Dendritic cell treated with granulocyte-macrophage colony-stimulating factor and Interleukin-4, amounts not matched to agents 40 ng/mL and 50 ng/mL, for 4 days (primary cell): ENCODE measurements around the gene THAP10.

ENCODE experiments used
- H3K27ac Mint-ChIP-seq: one replicate; pipeline ENCODE4 v1.8.0; 2022; ENCODE audit warnings: mild to moderate bottlenecking, mixed read lengths
- H3K27me3 Mint-ChIP-seq: one replicate; pipeline ENCODE4 v1.8.0; 2022; ENCODE audit warnings: mild to moderate bottlenecking, mixed read lengths
- H3K36me3 Mint-ChIP-seq: one replicate; pipeline ENCODE4 v1.8.0; 2022; ENCODE audit warnings: low read depth, mixed read lengths
- H3K4me1 Mint-ChIP-seq: one replicate; pipeline ENCODE4 v1.8.0; 2022; ENCODE audit warnings: low read depth, mixed read lengths
- H3K4me3 Mint-ChIP-seq: one replicate; pipeline ENCODE4 v1.8.0; 2022; ENCODE audit warnings: mild to moderate bottlenecking, moderate library complexity, mixed read lengths
- H3K9me3 Mint-ChIP-seq: one replicate; pipeline ENCODE4 v1.8.0; 2022; ENCODE audit warnings: mixed read lengths
- intact Hi-C: fragments of 100-400 bp; cut with micrococcal nuclease; formaldehyde crosslinking; loops from one replicate; pipeline ENCODE4 v1.15.0; 2022

THAP10 gene

GRCh38 chr15:70853973-70854665, 38.1 kb downstream of the THAP10 start, which contains the start of gene LARP6:
LARP6 (minus strand) TSS chr15:70854157; CDS start chr15:70854088, 69 bp downstream.
- H3K4me1 Mint-ChIP-seq, result peaks cover 4% of the 10 kb centered on the region
- intact Hi-C loops, result no loop called here

GRCh38 chr15:70853318-70853972, 38.8 kb downstream of the THAP10 start:
- H3K4me1 Mint-ChIP-seq, result peaks cover 4% of the 10 kb centered on the region
- H3K4me3 Mint-ChIP-seq, result peak overlapping the region; percentile 23
- intact Hi-C loops, result no loop called here
- H3K27ac Mint-ChIP-seq, result no peak overlapping the region
- H3K9me3 Mint-ChIP-seq, result no peaks in the 10 kb centered on the region
- peaks cover 76% of the 10 kb centered on the region for H3K27me3 Mint-ChIP-seq
- H3K36me3 Mint-ChIP-seq, result no peaks in the 10 kb centered on the region

More at GRCh38 chr15:70853973-70854665, 38.1 kb downstream of the THAP10 start, which contains the start of gene LARP6:
- Mint-ChIP-seq H3K36me3 (no peaks in the 10 kb centered on the region), H3K4me3 (peak within 1 kb of the TSS; percentile 61), H3K27me3 (peaks cover 76% of the 10 kb centered on the region), H3K9me3 (no peaks in the 10 kb centered on the region), H3K27ac (no peak within 1 kb of the TSS)

- Mint-ChIP-seq H3K27me3 (peaks cover 76% of the 10 kb centered on the region), H3K36me3 (no peaks in the 10 kb centered on the region), H3K4me3 (no peak overlapping the region), H3K9me3 (no peaks in the 10 kb centered on the region), H3K27ac (no peak overlapping the region), H3K4me1 (peaks cover 4% of the 10 kb centered on the region)
- intact Hi-C loops, result no loop called here
Measured at GRCh38 chr15:70852501-70853317, 39.5 kb downstream of the THAP10 start.

GRCh38 chr15:70851889-70852288, 40.3 kb downstream of the THAP10 start:
- Mint-ChIP-seq H3K9me3 (no peaks in the 10 kb centered on the region), H3K27ac (no peak overlapping the region), H3K4me3 (no peak overlapping the region), H3K27me3 (peaks cover 76% of the 10 kb centered on the region), H3K4me1 (peaks cover 4% of the 10 kb centered on the region), H3K36me3 (no peaks in the 10 kb centered on the region)
- intact Hi-C loops, result no loop called here

- no peaks in the 10 kb centered on the region for H3K4me1 Mint-ChIP-seq
- H3K4me3 Mint-ChIP-seq, result no peak overlapping the region
- intact Hi-C loops, result no loop called here
- no peak overlapping the region for H3K27ac Mint-ChIP-seq
- H3K27me3 Mint-ChIP-seq, result peaks cover 32% of the 10 kb centered on the region
- H3K9me3 Mint-ChIP-seq, result no peaks in the 10 kb centered on the region
- H3K36me3 Mint-ChIP-seq, result no peaks in the 10 kb centered on the region
Measured at GRCh38 chr15:70845602-70846360, 46.5 kb downstream of the THAP10 start.

GRCh38 chr15:70837476-70837875, 54.8 kb downstream of the THAP10 start:
- no peaks in the 10 kb centered on the region for H3K36me3 Mint-ChIP-seq
- H3K9me3 Mint-ChIP-seq, result no peaks in the 10 kb centered on the region
- H3K27ac Mint-ChIP-seq, result no peak overlapping the region
- intact Hi-C loops, result no loop called here
- H3K4me1 Mint-ChIP-seq, result no peaks in the 10 kb centered on the region
- H3K4me3 Mint-ChIP-seq, result no peak overlapping the region
- peaks cover 6% of the 10 kb centered on the region for H3K27me3 Mint-ChIP-seq

GRCh38 chr15:70835841-70836240, 56.4 kb downstream of the THAP10 start:
- intact Hi-C loops, result no loop called here
- Mint-ChIP-seq H3K27me3 (peaks cover 4% of the 10 kb centered on the region), H3K4me1 (no peaks in the 10 kb centered on the region), H3K36me3 (no peaks in the 10 kb centered on the region), H3K4me3 (no peak overlapping the region), H3K9me3 (no peaks in the 10 kb centered on the region), H3K27ac (no peak overlapping the region)

- no peaks in the 10 kb centered on the region for H3K36me3 Mint-ChIP-seq
- no peaks in the 10 kb centered on the region for H3K4me1 Mint-ChIP-seq
- intact Hi-C loops, result no loop called here
Measured at GRCh38 chr15:70835415-70835814, 56.8 kb downstream of the THAP10 start.

GRCh38 chr15:70834999-70835398, 57.2 kb downstream of the THAP10 start:
- H3K27ac Mint-ChIP-seq, result no peak overlapping the region
- no peaks in the 10 kb centered on the region for H3K9me3 Mint-ChIP-seq
- intact Hi-C loops, result no loop called here
- H3K27me3 Mint-ChIP-seq, result peaks cover 4% of the 10 kb centered on the region
- no peaks in the 10 kb centered on the region for H3K4me1 Mint-ChIP-seq
- H3K36me3 Mint-ChIP-seq, result no peaks in the 10 kb centered on the region
- no peak overlapping the region for H3K4me3 Mint-ChIP-seq

More at GRCh38 chr15:70835415-70835814, 56.8 kb downstream of the THAP10 start:
- no peak overlapping the region for H3K27ac Mint-ChIP-seq
- peaks cover 4% of the 10 kb centered on the region for H3K27me3 Mint-ChIP-seq
- H3K9me3 Mint-ChIP-seq, result no peaks in the 10 kb centered on the region
- no peak overlapping the region for H3K4me3 Mint-ChIP-seq

GRCh38 chr15:70833861-70834765, 58.1 kb downstream of the THAP10 start:
- no peaks in the 10 kb centered on the region for H3K36me3 Mint-ChIP-seq
- H3K4me1 Mint-ChIP-seq, result no peaks in the 10 kb centered on the region
- peaks cover 2% of the 10 kb centered on the region for H3K27me3 Mint-ChIP-seq
- H3K27ac Mint-ChIP-seq, result no peak overlapping the region
- intact Hi-C loops, result no loop called here
- H3K9me3 Mint-ChIP-seq, result no peaks in the 10 kb centered on the region
- H3K4me3 Mint-ChIP-seq, result no peak overlapping the region

- Mint-ChIP-seq H3K4me3 (no peak overlapping the region), H3K27me3 (peaks cover 1% of the 10 kb centered on the region), H3K27ac (no peak overlapping the region), H3K36me3 (no peaks in the 10 kb centered on the region), H3K4me1 (no peaks in the 10 kb centered on the region), H3K9me3 (no peaks in the 10 kb centered on the region)
- intact Hi-C loops, result no loop called here
Measured at GRCh38 chr15:70833422-70833821, 58.8 kb downstream of the THAP10 start.

- Mint-ChIP-seq H3K27ac (no peak overlapping the region), H3K4me1 (no peaks in the 10 kb centered on the region), H3K4me3 (no peak overlapping the region), H3K9me3 (no peaks in the 10 kb centered on the region), H3K36me3 (no peaks in the 10 kb centered on the region), H3K27me3 (peaks cover 1% of the 10 kb centered on the region)
- intact Hi-C loops, result no loop called here
Measured at GRCh38 chr15:70832176-70832575, 60.1 kb downstream of the THAP10 start.
